ENCODE results near the gene AREL1.

Gene AREL1

DNA sequence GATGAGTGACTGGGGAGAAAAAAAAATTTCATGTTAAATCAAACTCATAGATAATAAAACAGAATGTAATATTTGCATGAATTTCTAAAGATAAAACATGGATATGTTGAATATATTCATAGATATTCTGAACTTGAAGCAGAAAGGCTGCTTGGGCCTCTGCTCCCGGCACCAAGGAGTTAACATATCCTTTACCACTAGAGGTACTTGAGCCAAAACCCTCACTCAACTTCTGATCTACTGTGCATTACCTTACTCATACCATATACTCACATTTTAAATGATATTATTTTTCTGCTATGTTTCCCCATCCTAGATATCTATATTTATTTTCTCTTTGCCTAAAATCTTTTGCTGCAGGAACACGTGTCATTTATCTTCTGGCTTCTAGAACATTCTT, 14.9 kb downstream of the AREL1 start:
- no peak for DNase-seq

DNA sequence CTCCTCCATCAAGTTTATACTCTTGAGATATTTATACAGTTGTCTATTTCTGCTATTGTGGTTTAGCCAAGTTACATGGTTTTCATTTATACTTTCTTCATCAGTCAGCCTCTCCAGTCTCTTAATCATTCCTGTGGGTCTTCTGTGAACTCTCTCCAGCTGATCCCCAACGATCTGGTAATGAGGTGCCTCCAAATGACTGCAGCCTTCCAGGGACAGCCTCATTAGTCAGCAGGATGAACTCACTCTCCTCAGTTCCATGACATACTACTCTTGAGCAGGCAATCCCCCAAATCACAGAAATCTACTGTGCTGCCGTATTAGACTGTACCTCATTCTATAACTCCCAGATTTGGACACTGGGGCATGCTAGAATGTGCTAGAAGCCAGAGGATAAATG, 15.3 kb downstream of the AREL1 start:
- DNase-seq, result no peak

GRCh38 chr14:74697011-74697410, 15.9 kb downstream of the AREL1 start:
- no peak for DNase-seq

DNA sequence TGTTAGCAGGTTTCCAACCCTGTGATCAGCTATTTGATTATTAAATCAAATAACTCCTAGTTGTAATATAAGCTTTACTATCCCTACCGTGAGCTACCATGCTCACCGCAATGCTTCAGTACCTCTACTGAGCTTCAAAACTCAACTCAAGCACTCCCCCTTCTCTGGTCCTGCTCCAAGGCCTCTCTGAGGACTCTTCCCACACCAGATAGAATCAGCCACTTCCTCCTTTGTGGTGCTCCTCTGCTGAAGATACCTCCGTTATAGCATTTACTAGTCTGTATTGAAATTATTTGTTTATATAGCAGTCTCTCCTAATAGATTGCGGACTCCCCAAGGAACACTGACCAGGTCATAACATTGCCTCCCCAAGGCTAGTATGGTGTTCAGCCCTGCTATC, 17.5 kb downstream of the AREL1 start:
- DNase-seq, result no peak

- no peak for DNase-seq
These were observed 19.7 kb downstream of the AREL1 start for GRCh38 chr14:74693191-74693590.

DNA sequence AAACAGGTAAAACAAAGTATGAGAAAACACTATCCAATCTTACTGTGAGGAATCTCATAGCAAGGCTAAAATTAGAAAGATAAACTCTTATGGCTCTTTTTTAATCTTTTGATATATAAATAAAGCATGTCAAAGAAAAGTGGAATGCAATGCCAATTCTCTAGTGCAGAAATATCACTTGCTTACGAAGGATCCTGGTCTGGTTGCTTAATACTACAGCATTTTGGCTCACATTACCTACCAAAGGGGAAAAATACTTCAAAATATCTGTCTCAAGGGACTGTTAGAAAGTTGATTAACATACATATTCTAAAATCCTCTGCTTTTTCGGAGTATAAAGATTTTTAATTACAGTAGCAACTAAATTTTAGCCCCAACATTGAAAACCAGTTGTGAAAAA, 21.4 kb downstream of the AREL1 start:
- DNase-seq, result no peak

GRCh38 chr14:74685921-74686678, 26.8 kb downstream of the AREL1 start:
- DNase-seq, result no peak

DNA sequence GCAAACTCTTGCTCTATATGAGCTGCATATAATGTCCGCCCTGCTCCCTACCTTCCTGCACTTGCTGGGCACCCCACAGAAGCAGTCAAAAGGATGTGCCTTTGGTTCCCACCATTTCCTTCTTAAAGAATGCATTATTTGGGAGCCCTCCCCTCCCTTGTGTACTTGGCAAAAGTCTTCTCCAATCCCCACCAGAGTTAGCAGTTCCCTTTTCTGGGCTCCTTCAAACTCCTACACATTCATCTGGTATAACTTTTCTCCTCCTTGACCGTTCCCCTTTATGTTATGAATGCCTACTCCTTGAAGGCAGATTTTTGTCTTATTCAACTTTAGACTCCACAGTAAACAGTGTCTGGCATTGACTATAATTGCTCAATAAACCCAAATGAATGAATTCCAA, 27.8 kb downstream of the AREL1 start:
- DNase-seq, result no peak

- no peak for DNase-seq
These were observed 28.4 kb downstream of the AREL1 start for GRCh38 chr14:74684434-74684833.

DNA sequence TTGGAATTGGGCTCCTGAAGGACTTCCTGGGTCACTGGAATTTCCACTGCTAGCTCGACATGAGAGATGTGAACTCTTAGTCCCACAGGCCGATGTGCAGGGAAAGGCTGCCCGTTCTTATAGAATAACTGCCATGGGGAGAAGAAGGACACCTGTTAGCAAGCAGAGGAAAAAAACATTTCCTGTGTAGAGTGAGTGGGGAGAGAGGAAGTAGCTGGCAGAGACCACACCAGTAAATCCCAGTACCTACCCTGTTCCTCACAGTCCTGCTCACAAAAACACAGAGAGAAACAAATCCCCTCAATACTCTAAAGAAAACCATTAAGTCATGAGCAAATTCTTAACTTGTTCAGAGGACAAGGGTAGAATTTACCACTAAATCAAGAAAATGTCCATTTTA, 29.5 kb downstream of the AREL1 start:
- no peak for DNase-seq

GRCh38 chr14:74682169-74682952, 30.5 kb downstream of the AREL1 start:
- DNase-seq, result no peak

DNA sequence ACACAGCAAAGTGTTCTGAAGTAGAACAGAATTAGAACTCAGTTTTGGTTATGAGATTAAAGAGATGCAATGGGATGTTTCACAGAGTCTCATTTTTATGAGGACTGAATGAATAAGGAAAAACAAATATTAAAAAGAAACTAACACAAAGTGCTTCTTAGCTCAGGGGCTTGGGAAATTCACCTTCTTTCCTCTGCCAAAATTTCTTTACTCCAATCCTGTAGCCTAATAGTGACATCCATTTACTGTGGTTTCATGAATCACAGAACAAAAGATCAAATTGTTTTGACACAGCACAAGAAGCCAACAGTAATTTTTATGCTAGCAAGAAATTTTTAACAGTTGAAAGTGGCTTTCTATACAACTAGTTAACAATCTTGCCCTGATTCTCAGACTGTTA, 37.7 kb downstream of the AREL1 start:
- no peak for DNase-seq

DNA sequence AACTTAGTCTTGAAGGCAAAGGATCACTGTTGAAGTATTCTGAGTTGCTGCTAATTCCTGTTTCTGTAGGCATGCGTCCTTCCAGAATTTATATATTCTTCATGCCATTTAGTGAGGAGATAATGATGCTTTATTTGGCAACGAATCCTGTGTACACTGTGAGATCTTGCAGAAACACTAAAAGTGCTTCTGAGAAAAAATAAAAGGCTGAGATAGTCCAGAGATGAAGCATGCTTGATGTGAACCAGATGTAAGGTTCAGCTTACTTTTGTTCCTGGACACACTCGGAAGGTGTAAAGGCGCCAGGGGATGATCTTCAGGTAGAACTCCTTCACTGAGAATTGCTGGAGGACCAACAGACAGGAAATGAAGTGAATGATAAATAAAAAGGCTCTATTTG, 39.1 kb downstream of the AREL1 start:
- DNase-seq, result no peak

- DNase-seq, result no peak
These were observed 41.1 kb downstream of the AREL1 start for GRCh38 chr14:74671789-74672188.

GRCh38 chr14:74670726-74671411, 42.0 kb downstream of the AREL1 start:
- DNase-seq, result no peak

DNA sequence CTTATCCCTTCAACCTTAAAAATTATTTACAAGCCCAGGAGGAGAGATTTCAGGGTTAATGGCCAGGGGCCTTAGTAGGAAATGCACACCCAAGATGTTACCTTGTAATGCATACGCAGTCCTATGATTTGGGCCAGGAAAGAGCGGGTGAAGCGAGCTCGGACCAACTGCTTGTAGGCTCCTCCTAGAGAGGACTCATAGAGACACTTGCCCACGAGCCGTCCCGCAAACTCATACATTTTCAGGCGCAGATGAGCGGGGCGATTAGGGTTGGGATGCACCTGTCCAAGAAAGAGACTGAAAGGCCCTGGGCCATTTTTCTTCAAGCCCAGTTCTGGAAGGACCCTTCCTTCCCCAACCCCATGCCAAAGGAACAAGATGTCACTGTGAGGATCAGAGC, 43.0 kb downstream of the AREL1 start:
- DNase-seq, result no peak

DNA sequence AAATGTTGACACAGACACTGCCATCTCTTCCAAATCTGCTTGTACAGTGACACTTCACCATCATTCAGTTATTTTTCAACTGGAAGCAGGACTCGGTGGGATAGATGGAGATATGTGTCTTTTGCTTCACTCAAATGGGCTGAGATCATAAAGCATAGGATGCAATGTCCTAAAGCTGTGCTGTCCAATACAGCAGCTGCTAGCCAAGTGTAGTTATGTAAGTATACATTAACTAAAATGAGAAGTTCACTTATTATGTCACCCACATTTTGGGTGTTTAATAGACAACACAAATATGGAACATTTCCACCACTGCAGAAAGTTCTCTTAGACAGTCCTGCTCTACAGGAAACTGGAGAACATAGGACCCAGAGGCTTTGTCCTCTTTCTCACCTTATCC, 43.6 kb downstream of the AREL1 start:
- no peak for DNase-seq

- no peak for DNase-seq
These were observed 45.1 kb downstream of the AREL1 start for GRCh38 chr14:74667758-74668157.

- no peak for DNase-seq
These were observed 48.2 kb downstream of the AREL1 start for GRCh38 chr14:74664717-74665116.

DNA sequence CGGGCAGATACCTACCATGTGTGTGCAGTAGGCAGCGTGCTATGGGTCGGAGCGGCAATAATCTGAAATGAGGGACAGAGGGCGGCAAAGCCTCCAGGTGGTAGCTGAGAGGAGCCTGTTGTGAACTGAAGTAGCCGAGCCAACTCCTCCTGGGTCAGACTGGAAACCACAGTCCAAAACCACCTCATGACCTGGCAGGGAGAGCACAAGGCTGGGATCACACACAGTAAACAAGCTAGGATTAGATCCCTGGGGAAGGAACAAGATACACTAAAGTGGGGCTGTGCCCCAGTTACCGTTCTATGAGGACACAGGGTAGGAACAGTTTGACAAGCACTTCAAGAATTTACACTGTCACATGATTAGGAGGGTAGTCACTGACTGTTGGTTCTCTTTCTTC, 49.0 kb downstream of the AREL1 start:
- no peak for DNase-seq

GRCh38 chr14:74661726-74662450, 51.0 kb downstream of the AREL1 start:
- DNase-seq, result no peak

GRCh38 chr14:74660863-74661262, 52.0 kb downstream of the AREL1 start:
- DNase-seq, result no peak

DNA sequence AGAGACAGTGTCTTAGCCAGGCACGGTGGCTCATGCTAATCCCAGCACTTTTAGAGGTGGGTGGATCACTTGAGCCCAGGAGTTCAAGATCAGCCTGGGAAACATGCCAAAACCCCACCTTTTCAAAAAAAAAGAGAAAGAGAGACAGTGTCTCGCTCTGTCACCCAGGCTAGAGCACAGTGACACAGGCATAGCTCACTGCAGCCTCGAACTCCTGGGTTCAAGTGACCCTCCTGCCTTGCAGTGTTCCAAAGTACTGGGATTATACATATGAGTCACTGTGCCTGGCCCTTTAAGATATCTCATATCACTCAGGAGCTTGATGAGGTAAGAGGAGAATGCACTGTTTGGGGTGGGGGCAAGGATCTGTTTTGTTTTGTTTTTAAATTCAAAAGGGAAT, 52.7 kb downstream of the AREL1 start:
- DNase-seq, result no peak

Data from activated CD4-positive, alpha-beta T cell treated with anti-CD3 and anti-CD28 coated beads for 4 hours (primary cell).